Measurements from ENCODE around the gene PLCH1.

The PLCH1 gene

GRCh38 chr3:155651489-155652218 lies 93.2 kb downstream of the PLCH1 start:
- Histone ChIP-seq H3K27me3 (replicated peaks; ENCODE audit: control insufficient read depth, insufficient read depth, low read length) (no peaks in the 10 kb centered on the region), H3K36me3 (ENCODE audit: control insufficient read depth, insufficient read depth, low read length) (no peaks in the 10 kb centered on the region), H3K4me3 (replicated peaks; ENCODE audit: low read depth, low read length) (no peak overlapping the region)
- no peak for DNase-seq (ENCODE audit: extremely low read depth, insufficient read length)
- TF ChIP-seq CTCF (IDR thresholded peaks at IDR 0.05; ENCODE audit: insufficient read depth, low read length, poor library complexity, severe bottlenecking), result no peak

- Histone ChIP-seq H3K27me3 (replicated peaks; ENCODE audit: control insufficient read depth, insufficient read depth, low read length) (no peaks in the 10 kb centered on the region; the same call in 1 of the 2 replicates), H3K36me3 (ENCODE audit: control insufficient read depth, insufficient read depth, low read length) (no peaks in the 10 kb centered on the region), H3K4me3 (replicated peaks; ENCODE audit: low read depth, low read length) (no peak overlapping the region)
- DNase-seq (ENCODE audit: extremely low read depth, insufficient read length), result no peak
- TF ChIP-seq CTCF (IDR thresholded peaks at IDR 0.05; ENCODE audit: insufficient read depth, low read length, poor library complexity, severe bottlenecking), result no peak
Measured at GRCh38 chr3:155648013-155648591, 96.8 kb downstream of the PLCH1 start.

DNA sequence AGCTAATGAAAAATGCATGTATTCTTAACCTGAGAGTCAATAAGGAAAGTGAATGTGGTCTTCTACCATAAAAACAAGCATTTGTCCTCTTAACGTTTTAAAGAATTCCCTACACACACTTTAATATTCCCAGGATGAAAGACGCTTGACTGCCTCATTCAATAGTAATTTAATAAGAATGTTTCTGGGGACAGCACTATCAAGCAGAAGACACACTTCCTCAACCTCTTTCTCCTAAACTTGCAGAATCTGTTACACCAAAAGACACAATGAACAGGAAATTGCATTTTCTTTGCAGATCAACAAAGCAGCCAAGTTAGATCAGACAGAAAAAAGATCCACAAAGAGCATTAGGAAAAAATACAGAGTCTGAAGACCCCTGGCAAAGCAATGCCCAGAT lies 97.7 kb downstream of the PLCH1 start:
- Histone ChIP-seq H3K27me3 (replicated peaks; ENCODE audit: control insufficient read depth, insufficient read depth, low read length) (no peaks in the 10 kb centered on the region; the same call in 1 of the 2 replicates), H3K36me3 (ENCODE audit: control insufficient read depth, insufficient read depth, low read length) (no peaks in the 10 kb centered on the region), H3K4me3 (replicated peaks; ENCODE audit: low read depth, low read length) (no peak overlapping the region)
- no peak for DNase-seq (ENCODE audit: extremely low read depth, insufficient read length)
- TF ChIP-seq CTCF (IDR thresholded peaks at IDR 0.05; ENCODE audit: insufficient read depth, low read length, poor library complexity, severe bottlenecking), result no peak

DNA sequence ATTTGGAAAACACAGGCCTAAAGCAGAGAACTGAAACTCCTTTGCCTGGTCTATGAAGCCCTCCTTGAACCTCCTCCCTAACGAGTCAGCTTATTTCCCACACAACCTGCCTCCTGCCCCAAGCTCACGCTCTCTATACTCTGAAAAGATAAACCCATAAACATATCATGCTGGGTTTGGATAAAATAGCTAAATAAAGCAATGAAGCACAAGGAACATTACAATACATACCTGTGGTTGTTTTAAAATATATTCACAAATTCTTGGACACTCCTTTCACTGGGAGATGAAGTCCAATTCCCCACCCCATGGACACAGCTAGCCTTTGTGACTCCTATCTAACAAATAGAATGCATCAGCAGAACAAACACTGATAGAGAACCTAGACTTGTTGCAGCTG lies 98.2 kb downstream of the PLCH1 start:
- no peak for TF ChIP-seq CTCF (IDR thresholded peaks at IDR 0.05; ENCODE audit: insufficient read depth, low read length, poor library complexity, severe bottlenecking)
- no peak for DNase-seq (ENCODE audit: extremely low read depth, insufficient read length)
- no peaks in the 10 kb centered on the region for H3K36me3 ChIP-seq (ENCODE audit: control insufficient read depth, insufficient read depth, low read length)

DNA sequence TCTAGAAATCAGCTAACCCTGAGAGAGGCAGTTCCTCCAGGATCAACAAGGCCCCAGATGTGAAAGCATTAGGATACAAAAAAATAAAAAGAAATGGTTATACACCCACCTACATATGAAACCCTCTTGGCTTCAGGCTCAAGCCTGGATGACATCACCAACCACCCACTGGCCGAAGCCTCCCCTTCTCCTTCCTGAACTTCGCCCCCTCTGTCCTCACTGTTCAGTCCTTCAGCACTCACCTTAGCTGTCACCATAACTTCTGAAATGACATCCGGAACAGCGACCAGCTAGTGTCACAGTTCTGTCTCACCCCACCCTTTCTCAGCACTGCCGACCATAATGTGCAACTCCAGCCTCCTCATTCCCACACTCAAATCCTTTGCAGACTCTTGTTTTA lies 98.7 kb downstream of the PLCH1 start:
- Histone ChIP-seq H3K36me3 (ENCODE audit: control insufficient read depth, insufficient read depth, low read length) (no peaks in the 10 kb centered on the region), H3K4me3 (replicated peaks; ENCODE audit: low read depth, low read length) (no peak overlapping the region), H3K27me3 (replicated peaks; ENCODE audit: control insufficient read depth, insufficient read depth, low read length) (no peaks in the 10 kb centered on the region; the same call in 1 of the 2 replicates)
- no peak for DNase-seq (ENCODE audit: extremely low read depth, insufficient read length)
- TF ChIP-seq CTCF (IDR thresholded peaks at IDR 0.05; ENCODE audit: insufficient read depth, low read length, poor library complexity, severe bottlenecking), result no peak

More for the DNA sequence above, 98.2 kb downstream of the PLCH1 start:
- H3K4me3 ChIP-seq (replicated peaks; ENCODE audit: low read depth, low read length), result no peak overlapping the region
- H3K27me3 ChIP-seq (replicated peaks; ENCODE audit: control insufficient read depth, insufficient read depth, low read length), result no peaks in the 10 kb centered on the region; the same call in 1 of the 2 replicates
